Measurements from ENCODE around the gene LACTB.

- TF ChIP-seq, protein P1, sequence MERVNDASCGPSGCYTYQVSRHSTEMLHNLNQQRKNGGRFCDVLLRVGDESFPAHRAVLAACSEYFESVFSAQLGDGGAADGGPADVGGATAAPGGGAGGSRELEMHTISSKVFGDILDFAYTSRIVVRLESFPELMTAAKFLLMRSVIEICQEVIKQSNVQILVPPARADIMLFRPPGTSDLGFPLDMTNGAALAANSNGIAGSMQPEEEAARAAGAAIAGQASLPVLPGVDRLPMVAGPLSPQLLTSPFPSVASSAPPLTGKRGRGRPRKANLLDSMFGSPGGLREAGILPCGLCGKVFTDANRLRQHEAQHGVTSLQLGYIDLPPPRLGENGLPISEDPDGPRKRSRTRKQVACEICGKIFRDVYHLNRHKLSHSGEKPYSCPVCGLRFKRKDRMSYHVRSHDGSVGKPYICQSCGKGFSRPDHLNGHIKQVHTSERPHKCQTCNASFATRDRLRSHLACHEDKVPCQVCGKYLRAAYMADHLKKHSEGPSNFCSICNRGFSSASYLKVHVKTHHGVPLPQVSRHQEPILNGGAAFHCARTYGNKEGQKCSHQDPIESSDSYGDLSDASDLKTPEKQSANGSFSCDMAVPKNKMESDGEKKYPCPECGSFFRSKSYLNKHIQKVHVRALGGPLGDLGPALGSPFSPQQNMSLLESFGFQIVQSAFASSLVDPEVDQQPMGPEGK (CRISPR knock-in tag; IDR thresholded peaks at IDR 0.05; ENCODE audit: borderline replicate concordance): no peak
- TF ChIP-seq ZFP30 (CRISPR knock-in tag; IDR thresholded peaks at IDR 0.05) (no peak), ZFP3 (CRISPR knock-in tag; IDR thresholded peaks at IDR 0.05) (no peak), ESRRG (CRISPR knock-in tag; IDR thresholded peaks at IDR 0.05) (no peak), ZC3H10 (CRISPR knock-in tag; IDR thresholded peaks at IDR 0.05) (no peak)
Observed at GRCh38 chr15:63145426-63145825, 23.8 kb downstream of the LACTB start.

Data from SK-N-SH treated with all-trans-retinoic acid at 6 μM for 48 hours (cell line).